ENCODE results near the gene LAD1. TPM values are rescaled to one million over a fixed set of nuclear protein-coding genes. Genes with fewer than 3 reads are reported as not detected.

The LAD1 gene
- total RNA-seq, 2 experiments from 2014 or later: not detected

DNA sequence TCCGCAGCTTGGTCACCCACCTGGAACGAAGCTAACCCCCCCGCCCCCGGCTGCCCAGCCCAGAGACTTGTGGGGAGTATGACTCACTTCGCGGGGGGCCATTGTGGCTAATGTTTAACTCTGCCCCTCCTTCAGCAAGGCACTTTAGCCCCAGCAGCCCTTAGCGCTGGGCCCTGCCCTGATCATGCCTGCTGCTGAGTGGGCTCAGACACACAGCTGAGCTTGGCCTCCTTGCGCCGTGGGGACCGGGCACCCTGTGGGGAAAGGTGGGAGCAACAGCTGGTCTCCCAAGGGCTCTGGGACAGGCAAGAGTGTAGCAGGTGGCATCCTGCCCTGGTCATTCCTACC lies 6.3 kb upstream of the LAD1 start:
- Histone ChIP-seq H2AFZ (ENCODE audit: low read length) (no peak overlapping the region), H3K27ac (ENCODE audit: low read depth, low read length, poor library complexity, severe bottlenecking) (no peak overlapping the region), H3K36me3 (ENCODE audit: insufficient read depth, low read length) (no peaks in the 10 kb centered on the region), H3K79me2 (ENCODE audit: insufficient read depth, low read depth, low read length) (no peaks in the 10 kb centered on the region), H4K20me1 (ENCODE audit: insufficient read depth, low read length) (no peaks in the 10 kb centered on the region), H3K9me3 (ENCODE audit: low read length) (no peaks in the 10 kb centered on the region), H3K9me2 (ENCODE audit: insufficient read depth, low read length) (no peaks in the 10 kb centered on the region), H3K4me2 (ENCODE audit: low read length) (no peak overlapping the region), H3K4me1 (ENCODE audit: insufficient read depth, low read length, poor library complexity, severe bottlenecking) (no peaks in the 10 kb centered on the region), H3K4me3 (ENCODE audit: low read depth, low read length, poor library complexity, severe bottlenecking) (no peak overlapping the region)
- intact Hi-C loops (cut with micrococcal nuclease; ENCODE audit: unreplicated experiment): no loop called here
- no TSS peak for BruUV-seq (replicated peaks)
- CTCF ChIA-PET (ENCODE audit: unreplicated experiment): no interaction called here
- TF ChIP-seq EZH2phosphoT487 (IDR thresholded peaks at IDR 0.05; ENCODE audit: borderline replicate concordance, low read depth, low read length): no peak
- no peak for TF ChIP-seq CTCF (conservative IDR thresholded peaks at IDR 0.05; ENCODE audit: low read length)
- DNase-seq (ENCODE audit: low spot score): no peak
- POLR2A ChIA-PET: interaction anchor here (0.6 kb wide), 1 partner anchor 76 kb away, joined by 4 read pairs; no protein-coding TSS in a partner anchor

DNA sequence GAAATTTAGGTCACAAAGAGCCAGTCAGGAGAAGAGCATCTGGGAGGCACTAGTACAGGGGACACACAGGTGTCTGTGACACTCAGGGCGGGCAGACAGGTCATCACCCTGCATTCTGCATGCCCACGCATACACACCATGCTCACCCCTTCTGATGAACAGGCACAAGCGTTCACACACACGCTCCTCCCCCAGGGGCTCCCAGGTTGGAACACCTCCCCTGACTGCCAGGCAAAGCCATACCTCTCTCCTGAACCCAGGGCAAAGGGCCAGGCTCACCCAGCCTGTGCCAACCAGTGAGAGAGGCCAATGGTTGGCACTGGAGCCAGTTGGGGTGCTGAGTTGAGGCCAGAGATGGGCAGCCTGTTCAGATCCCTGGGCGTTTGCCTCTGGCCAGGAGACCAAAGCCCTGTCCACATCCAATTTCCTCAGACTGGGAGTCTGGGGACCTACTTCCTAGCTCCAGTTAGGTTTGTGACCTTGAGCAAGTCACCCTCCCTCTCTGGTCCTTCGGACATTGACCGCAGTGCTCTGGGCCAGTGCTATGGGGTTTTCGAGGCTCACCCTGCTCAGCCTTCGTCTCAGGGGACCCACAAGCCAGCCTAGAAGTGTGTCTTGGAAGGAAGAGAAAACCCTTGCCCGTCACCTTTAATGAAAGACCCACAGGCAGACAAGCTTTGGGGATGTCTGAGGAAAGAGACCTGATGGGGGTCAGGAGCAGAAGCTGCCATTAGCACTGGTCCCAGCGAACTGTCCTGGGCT lies 5.8 kb upstream of the LAD1 start:
- intact Hi-C loops (cut with micrococcal nuclease; ENCODE audit: unreplicated experiment): no loop called here
- DNase-seq (ENCODE audit: low spot score): no peak
- Histone ChIP-seq H4K20me1 (ENCODE audit: insufficient read depth, low read length) (no peaks in the 10 kb centered on the region), H3K9me2 (ENCODE audit: insufficient read depth, low read length) (no peaks in the 10 kb centered on the region), H3K9me3 (ENCODE audit: low read length) (no peaks in the 10 kb centered on the region), H3K4me3 (ENCODE audit: low read depth, low read length, poor library complexity, severe bottlenecking) (no peak overlapping the region), H3K4me1 (ENCODE audit: insufficient read depth, low read length, poor library complexity, severe bottlenecking) (no peaks in the 10 kb centered on the region), H2AFZ (ENCODE audit: low read length) (no peak overlapping the region), H3K27ac (ENCODE audit: low read depth, low read length, poor library complexity, severe bottlenecking) (no peak overlapping the region), H3K4me2 (ENCODE audit: low read length) (no peak overlapping the region), H3K79me2 (ENCODE audit: insufficient read depth, low read depth, low read length) (no peaks in the 10 kb centered on the region), H3K36me3 (ENCODE audit: insufficient read depth, low read length) (no peaks in the 10 kb centered on the region)
- CTCF ChIA-PET (ENCODE audit: unreplicated experiment): no interaction called here
- BruUV-seq (replicated peaks): no TSS peak
- POLR2A ChIA-PET: interaction anchor here (0.6 kb wide), 1 partner anchor 75 kb away, joined by 4 read pairs; no protein-coding TSS in a partner anchor
- no peak for TF ChIP-seq EZH2phosphoT487 (IDR thresholded peaks at IDR 0.05; ENCODE audit: borderline replicate concordance, low read depth, low read length)

DNA sequence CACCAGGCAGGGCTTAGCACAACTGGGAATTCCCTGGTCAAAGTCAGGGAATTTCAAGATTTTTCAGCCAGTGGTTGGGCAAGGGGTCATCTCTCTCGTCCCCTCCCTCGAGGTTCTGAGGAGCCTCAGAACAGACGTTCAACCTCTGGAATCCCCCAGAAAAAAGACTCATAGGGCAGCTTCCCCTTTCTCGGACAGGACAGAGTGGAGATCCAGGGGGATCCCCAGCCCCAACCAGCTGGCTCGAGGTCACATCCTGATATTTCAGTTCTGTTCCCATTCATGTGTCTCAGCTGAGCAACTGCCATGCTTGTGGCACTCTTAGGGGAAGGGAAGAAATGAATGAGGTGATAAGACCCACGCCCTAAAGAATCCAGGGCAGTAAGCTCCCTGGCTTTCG lies 4.9 kb upstream of the LAD1 start:
- ChIA-PET POLR2A (no interaction called here), CTCF (ENCODE audit: unreplicated experiment) (interaction anchor here (0.5 kb wide), 1 partner anchor 261 kb away, joined by 3 read pairs; no protein-coding TSS in a partner anchor)
- intact Hi-C loops (cut with micrococcal nuclease; ENCODE audit: unreplicated experiment): no loop called here
- no peak for DNase-seq (ENCODE audit: low spot score)
- BruUV-seq (replicated peaks): no TSS peak
- H3K9me2 ChIP-seq (ENCODE audit: insufficient read depth, low read length): no peaks in the 10 kb centered on the region
- H3K4me3 ChIP-seq (ENCODE audit: low read depth, low read length, poor library complexity, severe bottlenecking): no peak overlapping the region
- H3K4me1 ChIP-seq (ENCODE audit: insufficient read depth, low read length, poor library complexity, severe bottlenecking): no peaks in the 10 kb centered on the region
- TF ChIP-seq EZH2phosphoT487 (IDR thresholded peaks at IDR 0.05; ENCODE audit: borderline replicate concordance, low read depth, low read length) (no peak), CTCF (conservative IDR thresholded peaks at IDR 0.05; ENCODE audit: low read length) (no peak)
- H3K4me2 ChIP-seq (ENCODE audit: low read length): no peak overlapping the region
- no peaks in the 10 kb centered on the region for H3K36me3 ChIP-seq (ENCODE audit: insufficient read depth, low read length)
- H2AFZ ChIP-seq (ENCODE audit: low read length): no peak overlapping the region
- no peak overlapping the region for H3K27ac ChIP-seq (ENCODE audit: low read depth, low read length, poor library complexity, severe bottlenecking)
- H4K20me1 ChIP-seq (ENCODE audit: insufficient read depth, low read length): no peaks in the 10 kb centered on the region
- H3K9me3 ChIP-seq (ENCODE audit: low read length): no peaks in the 10 kb centered on the region
- H3K79me2 ChIP-seq (ENCODE audit: insufficient read depth, low read depth, low read length): no peaks in the 10 kb centered on the region
